Measurements from ENCODE around the gene FAM98B. TPM values are rescaled to one million over a fixed set of nuclear protein-coding genes. Genes with fewer than 3 reads are reported as not detected.

FAM98B gene
- total and polyA plus RNA-seq, 10 of the 15 experiments (the other 5 are each of a cell fraction or from before 2014, with no cell fraction given): 1.3 to 36.7 (median 10.9) TPM

DNA sequence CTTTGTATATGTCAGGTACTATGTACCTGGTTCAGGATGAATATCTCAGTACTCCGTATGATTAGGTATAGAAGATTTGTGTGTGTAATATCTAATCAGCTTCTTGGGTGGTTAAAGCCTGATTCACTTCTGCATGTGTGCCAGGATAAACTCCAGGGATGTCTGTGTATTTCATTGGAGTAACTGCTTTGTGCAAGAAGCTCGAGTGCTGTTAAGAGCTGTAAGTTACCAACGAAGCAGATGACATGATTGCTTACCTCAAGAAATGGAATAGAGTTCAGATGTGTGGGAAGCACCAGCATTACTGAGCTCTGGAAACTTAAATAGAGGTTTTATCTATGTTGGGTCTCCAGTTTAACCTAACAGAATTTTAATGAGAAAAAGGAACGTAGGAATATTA, 23.7 kb downstream of the FAM98B start (continued):
- TF ChIP-seq TCF3 (IDR thresholded peaks at IDR 0.05; ENCODE audit: borderline replicate concordance, insufficient read depth, low read depth, low read length): no peak
- no peak for TF ChIP-seq POLR2A (IDR thresholded peaks at IDR 0.05; ENCODE audit: low read depth, low read length)
- no peak for TF ChIP-seq POLR2AphosphoS2 (IDR thresholded peaks at IDR 0.05; ENCODE audit: low read depth, low read length)
- no peak for TF ChIP-seq CHD1 (IDR thresholded peaks at IDR 0.05; ENCODE audit: low read depth, low read length)
- TF ChIP-seq RELB (IDR thresholded peaks at IDR 0.05; ENCODE audit: low read depth): no peak
- no peak for TF ChIP-seq CBX5 (IDR thresholded peaks at IDR 0.05; ENCODE audit: low read depth)

DNA sequence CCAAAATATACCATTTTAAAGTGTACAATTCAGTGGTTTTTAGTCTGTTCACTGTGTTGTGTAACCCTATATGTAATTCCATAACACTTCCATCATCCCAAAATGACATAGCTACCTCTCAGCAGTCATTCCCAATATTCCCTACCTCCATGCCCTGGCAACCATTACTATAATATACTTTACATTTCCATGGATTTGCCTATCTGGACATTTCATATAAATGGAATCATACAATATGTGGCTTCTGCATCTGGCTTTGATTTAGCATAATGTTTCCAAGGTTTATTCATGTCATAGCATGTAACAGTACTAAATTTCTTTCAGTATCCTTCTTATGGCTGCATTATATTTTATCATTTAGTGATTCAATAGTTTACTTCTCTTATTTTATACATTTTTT, 25.3 kb downstream of the FAM98B start:
- in situ Hi-C loops (cut with MboI): no loop called here
- Histone ChIP-seq H3K36me3 (ENCODE audit: control insufficient read depth in 2 of 2, insufficient read depth in 2 of 2, low read length in 1 of 2) (peaks cover 3 to 26% of the 10 kb centered on the region in 2 experiments; a peak in 3 of 4 replicates), H3K27me3 (replicated peaks in 1 of 2; ENCODE audit: control insufficient read depth in 2 of 2, insufficient read depth in 2 of 2, low read length in 1 of 2) (no peaks in the 10 kb centered on the region), H3K4me2 (ENCODE audit: control insufficient read depth, insufficient read depth) (no peak overlapping the region), H3K79me2 (ENCODE audit: control insufficient read depth, insufficient read depth, low read length) (no peaks in the 10 kb centered on the region), H3K27ac (ENCODE audit: control insufficient read depth, insufficient read depth) (no peak overlapping the region), H3K9ac (ENCODE audit: control insufficient read depth, insufficient read depth, low read length) (no peak overlapping the region), H2AFZ (ENCODE audit: control insufficient read depth, low read depth, low read length) (no peak overlapping the region), H4K20me1 (ENCODE audit: control insufficient read depth, insufficient read depth) (no peaks in the 10 kb centered on the region), H3K9me3 (replicated peaks; ENCODE audit: control insufficient read depth, insufficient read depth, low read length) (no peaks in the 10 kb centered on the region), H3K4me3 (no peak overlapping the region), H3K4me1 (ENCODE audit: control insufficient read depth, insufficient read depth, low read length) (no peaks in the 10 kb centered on the region)
- TF ChIP-seq BCLAF1 (IDR thresholded peaks at IDR 0.05) (no peak), ETV6 (conservative IDR thresholded peaks at IDR 0.05 in 1 of 2, IDR thresholded peaks at IDR 0.05 in 1 of 2; ENCODE audit: borderline replicate concordance in 1 of 2, low read depth in 1 of 2) (no peak), POU2F2 (IDR thresholded peaks at IDR 0.05; ENCODE audit: borderline replicate concordance, low read depth, low read length) (no peak), SP1 (IDR thresholded peaks at IDR 0.05; ENCODE audit: low read depth, low read length) (no peak), CHD2 (IDR thresholded peaks at IDR 0.05; ENCODE audit: borderline replicate concordance, low read depth, low read length) (no peak), STAT3 (IDR thresholded peaks at IDR 0.05; ENCODE audit: low read depth, low read length) (no peak)
- RAD21 ChIA-PET (ENCODE audit: unreplicated experiment): interaction anchor here (1.0 to 7.2 kb wide), 5 partner anchors 36 to 220 kb away, joined by 3 to 148 read pairs (median 8); partner anchors contain the start of gene RASGRP1
- no peak for ATAC-seq
- CTCF ChIA-PET: interaction anchor here (0.6 to 7.2 kb wide), 5 partner anchors 17 to 1545 kb away, joined by 3 to 219 read pairs (median 34); no protein-coding TSS in a partner anchor
- no TSS peak for BruUV-seq (replicated peaks)
- no peak for FAIRE-seq
- POLR2A ChIA-PET: interaction anchor here (2.4 kb wide), 1 partner anchor 211 kb away, joined by 8 read pairs; no protein-coding TSS in a partner anchor
- intact Hi-C loops (cut with micrococcal nuclease; ENCODE audit: unreplicated experiment): no loop called here
- no peak for DNase-seq (ENCODE audit: low read depth, low spot score)
- SMC1A ChIA-PET (ENCODE audit: uncharacterized antibody, unreplicated experiment): interaction anchor here (0.6 to 7.2 kb wide), 6 partner anchors 11 to 221 kb away, joined by 3 to 138 read pairs (median 16); no protein-coding TSS in a partner anchor

Data from GM12878 (cell line).